IPS-15b (cell line): ENCODE data around the gene ZSCAN2.
"Not testable (repeated sequence)": the region's sequence is repeated elsewhere in the genome, so short reads cannot be mapped to it uniquely, and the experiment has no call there.

Source experiments
- H3K27me3 ChIP-seq: one replicate; pipeline ENCODE4 v1.6.1; 2013; ENCODE audit warnings: low read length; ENCODE audit not compliant: control insufficient read depth, insufficient read depth
- H3K36me3 ChIP-seq: one replicate; pipeline ENCODE4 v1.6.1; 2013; ENCODE audit warnings: low read length; ENCODE audit not compliant: control insufficient read depth, insufficient read depth
- H3K4me1 ChIP-seq: one replicate; pipeline ENCODE4 v1.6.1; 2013; ENCODE audit warnings: mild to moderate bottlenecking, low read length; ENCODE audit not compliant: control insufficient read depth, insufficient read depth
- H3K4me3 ChIP-seq: one replicate; pipeline ENCODE4 v1.5.1; 2013; ENCODE audit warnings: low read depth, low read length
- H3K9ac ChIP-seq: one replicate; pipeline ENCODE4 v1.6.1; 2013; ENCODE audit warnings: low read depth, mild to moderate bottlenecking, low read length
- H3K9me3 ChIP-seq: one replicate; pipeline ENCODE4 v1.6.1; 2013; ENCODE audit warnings: mild to moderate bottlenecking, low read length; ENCODE audit not compliant: control insufficient read depth, insufficient read depth

Gene ZSCAN2

GRCh38 chr15:84600687-84601554 is at the start of gene ZSCAN2:
TSS of gene ZSCAN2 (plus strand) at chr15:84601009. CDS start at chr15:84603928, 2,919 bp downstream.
- no peaks in the 10 kb centered on the region for H3K36me3 ChIP-seq
- no peaks in the 10 kb centered on the region for H3K9me3 ChIP-seq
- H3K9ac ChIP-seq, result peak within 1 kb of the TSS; percentile 89
- peak within 1 kb of the TSS; percentile 95 for H3K4me3 ChIP-seq
- H3K27me3 ChIP-seq, result peaks cover 8% of the 10 kb centered on the region
- peaks cover 26% of the 10 kb centered on the region for H3K4me1 ChIP-seq

- H3K4me3 ChIP-seq, H3K27me3 ChIP-seq, H3K4me1 ChIP-seq, H3K9me3 ChIP-seq, H3K9ac ChIP-seq, H3K36me3 ChIP-seq: not testable (repeated sequence)
These were observed 49.2 kb upstream of the ZSCAN2 start for GRCh38 chr15:84551624-84552023.

GRCh38 chr15:84552896-84553295 is 47.9 kb upstream of the ZSCAN2 start:
- Histone ChIP-seq H3K36me3 (no peaks in the 10 kb centered on the region), H3K27me3 (no peaks in the 10 kb centered on the region), H3K9ac (no peak overlapping the region), H3K4me1 (peaks cover 3% of the 10 kb centered on the region), H3K9me3 (no peaks in the 10 kb centered on the region), H3K4me3 (no peak overlapping the region)

- H3K4me1 ChIP-seq, result not testable (repeated sequence)
These were observed 44.1 kb upstream of the ZSCAN2 start for GRCh38 chr15:84556690-84557089.

GRCh38 chr15:84568021-84568420 is 32.8 kb upstream of the ZSCAN2 start:
- not testable (repeated sequence) for H3K4me1 ChIP-seq, H3K9me3 ChIP-seq, H3K27me3 ChIP-seq, H3K4me3 ChIP-seq, H3K9ac ChIP-seq, H3K36me3 ChIP-seq

More at GRCh38 chr15:84556690-84557089, 44.1 kb upstream of the ZSCAN2 start:
- H3K27me3 ChIP-seq, H3K9ac ChIP-seq, H3K4me3 ChIP-seq, H3K9me3 ChIP-seq, H3K36me3 ChIP-seq: not testable (repeated sequence)

GRCh38 chr15:84570164-84570735 is 30.6 kb upstream of the ZSCAN2 start:
- H3K4me1 ChIP-seq, result no peaks in the 10 kb centered on the region
- H3K4me3 ChIP-seq, result peak overlapping the region; percentile 87
- H3K36me3 ChIP-seq, result no peaks in the 10 kb centered on the region
- H3K9me3 ChIP-seq, result no peaks in the 10 kb centered on the region
- H3K27me3 ChIP-seq, result no peaks in the 10 kb centered on the region
- H3K9ac ChIP-seq, result peak overlapping the region; percentile 54

GRCh38 chr15:84572231-84572630 is 28.6 kb upstream of the ZSCAN2 start:
- Histone ChIP-seq H3K9me3 (no peaks in the 10 kb centered on the region), H3K36me3 (no peaks in the 10 kb centered on the region), H3K9ac (no peak overlapping the region), H3K4me1 (no peaks in the 10 kb centered on the region), H3K4me3 (no peak overlapping the region), H3K27me3 (no peaks in the 10 kb centered on the region)

- no peaks in the 10 kb centered on the region for H3K9me3 ChIP-seq
- no peaks in the 10 kb centered on the region for H3K27me3 ChIP-seq
- H3K9ac ChIP-seq, result no peak overlapping the region
- H3K4me3 ChIP-seq, result no peak overlapping the region
- H3K36me3 ChIP-seq, result no peaks in the 10 kb centered on the region
- H3K4me1 ChIP-seq, result no peaks in the 10 kb centered on the region
These were observed 25.3 kb upstream of the ZSCAN2 start for GRCh38 chr15:84575493-84575892.

- H3K4me3 ChIP-seq, H3K9ac ChIP-seq, H3K4me1 ChIP-seq, H3K27me3 ChIP-seq, H3K9me3 ChIP-seq, H3K36me3 ChIP-seq: not testable (repeated sequence)
These were observed 22.9 kb upstream of the ZSCAN2 start for GRCh38 chr15:84577891-84578290.

GRCh38 chr15:84579261-84579721 is 21.5 kb upstream of the ZSCAN2 start:
- not testable (repeated sequence) for H3K9ac ChIP-seq, H3K4me1 ChIP-seq, H3K9me3 ChIP-seq, H3K27me3 ChIP-seq, H3K36me3 ChIP-seq, H3K4me3 ChIP-seq

GRCh38 chr15:84581676-84582428 is 19.0 kb upstream of the ZSCAN2 start:
- H3K4me1 ChIP-seq, H3K9ac ChIP-seq, H3K9me3 ChIP-seq, H3K27me3 ChIP-seq, H3K36me3 ChIP-seq, H3K4me3 ChIP-seq: not testable (repeated sequence)
